ENCODE measurements around the gene PHLDA3.

DNA sequence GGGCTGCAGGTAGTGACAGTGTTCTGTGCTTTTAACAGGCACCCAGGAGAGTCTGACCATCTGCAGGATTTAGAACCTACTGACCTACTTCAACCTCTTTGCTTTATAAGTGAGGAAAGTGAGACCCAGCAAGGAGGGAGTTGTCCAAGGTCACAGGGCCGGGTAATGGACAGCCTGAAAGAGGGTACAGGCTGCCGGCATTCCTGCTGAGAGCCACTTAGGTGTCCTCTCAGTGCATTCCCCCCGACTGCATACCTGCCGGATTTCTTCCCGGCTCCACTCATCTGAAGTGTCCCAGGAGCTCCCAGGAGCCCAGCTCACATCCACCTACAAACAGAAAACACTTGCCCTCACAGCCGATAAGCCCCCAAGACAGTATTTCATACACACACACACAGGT lies 13.9 kb downstream of the PHLDA3 start:
- TF ChIP-seq, protein P1, sequence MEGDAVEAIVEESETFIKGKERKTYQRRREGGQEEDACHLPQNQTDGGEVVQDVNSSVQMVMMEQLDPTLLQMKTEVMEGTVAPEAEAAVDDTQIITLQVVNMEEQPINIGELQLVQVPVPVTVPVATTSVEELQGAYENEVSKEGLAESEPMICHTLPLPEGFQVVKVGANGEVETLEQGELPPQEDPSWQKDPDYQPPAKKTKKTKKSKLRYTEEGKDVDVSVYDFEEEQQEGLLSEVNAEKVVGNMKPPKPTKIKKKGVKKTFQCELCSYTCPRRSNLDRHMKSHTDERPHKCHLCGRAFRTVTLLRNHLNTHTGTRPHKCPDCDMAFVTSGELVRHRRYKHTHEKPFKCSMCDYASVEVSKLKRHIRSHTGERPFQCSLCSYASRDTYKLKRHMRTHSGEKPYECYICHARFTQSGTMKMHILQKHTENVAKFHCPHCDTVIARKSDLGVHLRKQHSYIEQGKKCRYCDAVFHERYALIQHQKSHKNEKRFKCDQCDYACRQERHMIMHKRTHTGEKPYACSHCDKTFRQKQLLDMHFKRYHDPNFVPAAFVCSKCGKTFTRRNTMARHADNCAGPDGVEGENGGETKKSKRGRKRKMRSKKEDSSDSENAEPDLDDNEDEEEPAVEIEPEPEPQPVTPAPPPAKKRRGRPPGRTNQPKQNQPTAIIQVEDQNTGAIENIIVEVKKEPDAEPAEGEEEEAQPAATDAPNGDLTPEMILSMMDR (conservative IDR thresholded peaks at IDR 0.05; ENCODE audit: low read length): no peak
- no peak for TF ChIP-seq EZH2phosphoT487 (IDR thresholded peaks at IDR 0.05; ENCODE audit: borderline replicate concordance)
